ENCODE results near the gene CFH.
"Not testable (repeated sequence)": the region's sequence is repeated elsewhere in the genome, so short reads cannot be mapped to it uniquely, and the experiment has no call there.

Gene CFH

GRCh38 chr1:196743244-196743643, 91.4 kb downstream of the CFH start:
- in situ Hi-C loops (cut with MboI; ENCODE audit: low sequenced_read_pairs) = not testable (repeated sequence)

- in situ Hi-C loops (cut with MboI; ENCODE audit: low sequenced_read_pairs) = not testable (repeated sequence)
Observed at GRCh38 chr1:196765019-196765740, 113.3 kb downstream of the CFH start.

- in situ Hi-C loops (cut with MboI; ENCODE audit: low sequenced_read_pairs) = not testable (repeated sequence)
Observed at GRCh38 chr1:196769823-196770222, 118.0 kb downstream of the CFH start.

- in situ Hi-C loops (cut with MboI; ENCODE audit: low sequenced_read_pairs) = no loop called here
Observed at GRCh38 chr1:196773713-196774112, 121.9 kb downstream of the CFH start.

GRCh38 chr1:196774175-196774574, 122.3 kb downstream of the CFH start:
- in situ Hi-C loops (cut with MboI; ENCODE audit: low sequenced_read_pairs) = no loop called here

- in situ Hi-C loops (cut with MboI; ENCODE audit: low sequenced_read_pairs) = no loop called here
Observed at GRCh38 chr1:196774603-196775002, 122.8 kb downstream of the CFH start, which contains the start of gene CFHR3. CFHR3 (plus strand) TSS chr1:196774840; CDS start chr1:196774887, 47 bp downstream.

GRCh38 chr1:196777603-196778002, 125.8 kb downstream of the CFH start:
- in situ Hi-C loops (cut with MboI; ENCODE audit: low sequenced_read_pairs) = no loop called here

GRCh38 chr1:196779093-196779492, 127.2 kb downstream of the CFH start:
- in situ Hi-C loops (cut with MboI; ENCODE audit: low sequenced_read_pairs) = no loop called here

- in situ Hi-C loops (cut with MboI; ENCODE audit: low sequenced_read_pairs) = not testable (repeated sequence)
Observed at GRCh38 chr1:196791252-196791651, 139.4 kb downstream of the CFH start.

GRCh38 chr1:196794103-196794502, 142.3 kb downstream of the CFH start:
- in situ Hi-C loops (cut with MboI; ENCODE audit: low sequenced_read_pairs) = not testable (repeated sequence)

Measured in hTERT RPE-1 (cell line).